Activated naive CD4-positive, alpha-beta T cell treated with anti-CD3 and anti-CD28 coated beads for 36 hours (primary cell): ENCODE measurements around the gene GOLGA8A. TPM values are rescaled to one million over a fixed set of nuclear protein-coding genes. Genes with fewer than 3 reads are reported as not detected.

Experiments
- CTCF ChIA-PET: fragments of 350-600 bp; sonication (Branson Sonifier 250); formaldehyde crosslinking; loops from one replicate; lab custom pipeline; 2021; ENCODE audit warnings: antibody characterized with exemption; lab: Charles Lee
- DNase-seq: peaks from one replicate; pipeline ENCODE4 v3.0.0-alpha.2; 2020
- H3K27ac Mint-ChIP-seq: one replicate; pipeline ENCODE4 v1.8.0; 2021; ENCODE audit warnings: mild to moderate bottlenecking, mixed read lengths
- H3K27me3 Mint-ChIP-seq: one replicate; pipeline ENCODE4 v1.8.0; 2021; ENCODE audit warnings: low read depth, mixed read lengths
- H3K36me3 Mint-ChIP-seq: one replicate; pipeline ENCODE4 v1.8.0; 2021; ENCODE audit warnings: low read depth, mixed read lengths
- H3K4me1 Mint-ChIP-seq: one replicate; pipeline ENCODE4 v1.8.0; 2021; ENCODE audit warnings: low read depth, mixed read lengths
- H3K4me3 Mint-ChIP-seq: one replicate; pipeline ENCODE4 v1.8.0; 2021; ENCODE audit warnings: mild to moderate bottlenecking, moderate library complexity, mixed read lengths
- H3K9me3 Mint-ChIP-seq: one replicate; pipeline ENCODE4 v1.8.0; 2021; ENCODE audit warnings: mixed read lengths
- intact Hi-C: fragments of 100-400 bp; cut with micrococcal nuclease; formaldehyde crosslinking; loops from one replicate; pipeline ENCODE4 v1.15.1; 2023
- total RNA-seq, 2 experiments: library from RNA; stranded (reverse); gene quantifications; one replicate each; pipeline ENCODE4 v1.2.3, GENCODE V29; 2021

The GOLGA8A gene, protein sequence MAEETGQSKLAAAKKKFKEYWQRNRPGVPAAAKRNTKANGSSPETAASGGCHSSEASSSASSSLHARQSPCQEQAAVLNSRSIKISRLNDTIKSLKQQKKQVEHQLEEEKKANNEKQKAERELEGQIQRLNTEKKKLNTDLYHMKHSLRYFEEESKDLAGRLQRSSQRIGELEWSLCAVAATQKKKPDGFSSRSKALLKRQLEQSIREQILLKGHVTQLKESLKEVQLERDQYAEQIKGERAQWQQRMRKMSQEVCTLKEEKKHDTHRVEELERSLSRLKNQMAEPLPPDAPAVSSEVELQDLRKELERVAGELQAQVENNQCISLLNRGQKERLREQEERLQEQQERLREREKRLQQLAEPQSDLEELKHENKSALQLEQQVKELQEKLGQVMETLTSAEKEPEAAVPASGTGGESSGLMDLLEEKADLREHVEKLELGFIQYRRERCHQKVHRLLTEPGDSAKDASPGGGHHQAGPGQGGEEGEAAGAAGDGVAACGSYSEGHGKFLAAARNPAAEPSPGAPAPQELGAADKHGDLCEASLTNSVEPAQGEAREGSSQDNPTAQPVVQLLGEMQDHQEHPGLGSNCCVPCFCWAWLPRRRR
- total RNA-seq: 10 to 100 TPM; 38.7 to 44.5 TPM

DNA sequence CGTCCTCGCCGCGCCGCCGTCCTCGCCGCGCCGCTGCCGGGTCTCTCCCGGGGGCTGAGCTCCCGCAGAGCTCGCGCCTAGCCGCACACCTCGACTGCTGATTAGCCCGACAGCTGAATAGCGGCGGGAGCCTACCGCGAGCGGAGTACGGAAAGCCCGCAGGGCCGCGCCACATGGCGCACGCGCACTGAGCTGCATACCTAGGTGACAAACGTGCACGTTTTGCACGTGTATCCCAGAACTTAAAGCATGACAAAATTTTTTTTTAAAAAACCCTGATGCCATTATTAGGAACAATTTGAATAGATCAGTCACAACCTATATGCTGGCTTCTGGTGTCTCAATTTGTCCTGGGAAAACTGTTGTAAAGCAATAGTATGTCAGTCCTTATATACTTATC is at the start of gene GOLGA8A:
TSS of gene GOLGA8A (minus strand) at position 122 of the 400 bp plus-strand sequence. CDS start 48,117 bp downstream, outside the sequence.
- no peaks in the 10 kb centered on the region for H3K36me3 Mint-ChIP-seq
- intact Hi-C loops: no loop called here
- peak within 1 kb of the TSS; percentile 65 for H3K27ac Mint-ChIP-seq
- H3K9me3 Mint-ChIP-seq: no peaks in the 10 kb centered on the region
- H3K27me3 Mint-ChIP-seq: peaks cover 4% of the 10 kb centered on the region
- peak within 1 kb of the TSS; percentile 80 for H3K4me3 Mint-ChIP-seq
- peak; percentile 58 for DNase-seq
- H3K4me1 Mint-ChIP-seq: peaks cover 2% of the 10 kb centered on the region
- CTCF ChIA-PET: interaction anchor here (0.6 kb wide), 1 partner anchor 10 kb away, joined by 3 read pairs; no protein-coding TSS in a partner anchor

DNA sequence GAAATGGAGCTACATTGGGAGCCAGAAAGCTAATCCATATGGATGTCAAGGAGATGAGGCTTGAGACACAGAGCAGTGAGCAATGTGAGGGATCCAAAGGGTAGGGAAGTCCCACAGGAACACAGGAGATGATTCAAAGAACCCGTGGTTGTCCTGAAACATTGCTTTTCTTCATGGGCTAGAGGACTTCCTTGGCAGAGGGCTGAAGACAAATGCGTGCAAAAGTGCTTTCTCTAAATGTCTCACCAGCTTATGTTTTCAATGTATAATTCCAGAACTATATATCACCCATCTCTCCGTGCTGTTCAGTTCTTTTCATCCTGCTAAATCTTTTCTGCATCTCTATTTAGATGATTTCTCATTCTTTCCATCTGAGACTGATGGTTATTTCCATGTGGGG is 46.0 kb upstream of the GOLGA8A start:
- Mint-ChIP-seq H3K9me3 (no peaks in the 10 kb centered on the region), H3K4me3 (no peak overlapping the region), H3K27ac (no peak overlapping the region), H3K27me3 (peaks cover 23% of the 10 kb centered on the region), H3K4me1 (no peaks in the 10 kb centered on the region), H3K36me3 (no peaks in the 10 kb centered on the region)
- intact Hi-C loops: no loop called here
- CTCF ChIA-PET: no interaction called here
- DNase-seq: peak; percentile 5

DNA sequence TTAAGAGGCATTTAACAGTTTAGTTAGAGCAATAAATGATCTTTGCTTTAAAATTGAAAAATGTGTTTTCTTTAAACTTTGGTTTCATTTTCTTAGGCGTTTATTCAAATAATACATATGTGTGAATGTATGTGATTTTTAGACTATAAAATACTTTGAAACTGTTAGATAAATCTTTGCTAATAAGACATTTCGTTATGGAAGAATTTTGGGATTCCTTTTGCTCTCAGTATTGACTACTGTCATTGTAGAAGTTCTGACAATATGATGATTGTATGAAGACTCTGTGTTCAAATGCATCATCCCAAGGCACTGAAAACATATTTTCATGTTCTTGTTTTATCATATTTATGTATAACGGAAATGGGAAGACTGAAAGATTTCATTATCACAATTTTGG is 43.8 kb upstream of the GOLGA8A start:
- CTCF ChIA-PET: no interaction called here
- peaks cover 18% of the 10 kb centered on the region for H3K27me3 Mint-ChIP-seq
- H3K27ac Mint-ChIP-seq: no peak overlapping the region
- H3K9me3 Mint-ChIP-seq: no peaks in the 10 kb centered on the region
- no peaks in the 10 kb centered on the region for H3K36me3 Mint-ChIP-seq
- no peaks in the 10 kb centered on the region for H3K4me1 Mint-ChIP-seq
- H3K4me3 Mint-ChIP-seq: no peak overlapping the region
- intact Hi-C loops: no loop called here
- DNase-seq: no peak

DNA sequence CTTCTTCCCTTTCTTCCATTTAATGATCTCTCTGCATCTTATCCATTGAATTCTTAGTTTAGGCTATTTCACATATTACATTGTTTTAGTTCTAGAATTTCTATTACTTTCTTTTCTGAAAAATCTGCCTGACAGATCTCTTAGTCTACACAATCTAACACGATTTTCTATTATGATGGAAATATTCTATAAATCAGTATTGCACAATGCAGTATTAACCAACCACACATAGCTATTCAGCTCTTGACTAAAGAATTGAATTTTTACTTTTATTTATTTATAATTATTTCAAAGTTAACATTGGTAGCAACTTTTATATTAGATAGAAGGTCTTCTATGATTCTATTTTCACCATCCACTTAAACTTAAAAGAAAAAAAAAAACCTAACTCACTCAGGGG is 36.2 kb upstream of the GOLGA8A start:
- CTCF ChIA-PET: no interaction called here
- Mint-ChIP-seq H3K4me1 (no peaks in the 10 kb centered on the region), H3K36me3 (no peaks in the 10 kb centered on the region), H3K27me3 (peaks cover 10% of the 10 kb centered on the region), H3K27ac (no peak overlapping the region), H3K9me3 (no peaks in the 10 kb centered on the region), H3K4me3 (no peak overlapping the region)
- intact Hi-C loops: no loop called here
- DNase-seq: no peak

DNA sequence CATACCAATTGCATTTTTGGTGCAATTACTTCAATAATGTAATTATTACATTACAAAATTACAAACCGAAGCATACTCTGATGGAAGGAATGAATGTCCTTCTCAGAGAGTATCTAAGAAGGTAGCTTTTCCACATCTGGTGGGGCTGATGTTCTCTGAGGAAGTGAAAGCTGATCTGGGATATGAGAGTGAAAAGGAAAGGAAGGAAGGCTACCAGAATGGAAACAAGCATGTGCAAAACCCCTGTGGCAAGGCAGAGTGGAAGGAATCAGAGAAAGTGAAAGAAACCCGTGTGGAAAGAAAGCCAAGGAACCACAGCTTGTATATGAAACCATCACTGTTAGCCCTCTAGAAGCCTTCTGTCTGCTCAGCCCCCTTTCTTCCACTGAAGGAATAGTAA is 35.3 kb upstream of the GOLGA8A start:
- H3K9me3 Mint-ChIP-seq: no peaks in the 10 kb centered on the region
- no peaks in the 10 kb centered on the region for H3K36me3 Mint-ChIP-seq
- no peak overlapping the region for H3K27ac Mint-ChIP-seq
- CTCF ChIA-PET: no interaction called here
- H3K4me1 Mint-ChIP-seq: no peaks in the 10 kb centered on the region
- H3K27me3 Mint-ChIP-seq: peaks cover 10% of the 10 kb centered on the region
- no peak for DNase-seq
- H3K4me3 Mint-ChIP-seq: no peak overlapping the region
- intact Hi-C loops: no loop called here

DNA sequence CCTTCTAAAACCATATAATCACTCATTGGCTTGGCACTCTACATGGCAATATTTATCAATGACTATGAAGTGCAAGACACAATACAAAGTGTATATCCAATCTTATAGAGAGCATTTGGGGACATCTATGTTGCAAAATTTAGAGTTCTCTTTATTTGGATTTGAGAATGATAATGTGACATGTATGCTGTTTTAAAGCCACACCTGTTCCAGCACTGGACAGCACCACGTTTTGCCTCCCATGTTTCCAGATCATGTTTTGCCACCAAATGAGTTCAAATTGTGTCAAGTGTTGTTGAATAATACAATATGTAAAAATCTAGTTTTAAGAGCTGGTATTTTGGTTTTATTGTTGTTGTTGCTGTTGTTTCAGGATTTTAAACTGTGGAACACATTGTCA is 33.3 kb upstream of the GOLGA8A start:
- Mint-ChIP-seq H3K4me3 (no peak overlapping the region), H3K27me3 (peaks cover 10% of the 10 kb centered on the region), H3K9me3 (no peaks in the 10 kb centered on the region), H3K27ac (no peak overlapping the region), H3K4me1 (no peaks in the 10 kb centered on the region), H3K36me3 (no peaks in the 10 kb centered on the region)
- CTCF ChIA-PET: no interaction called here
- DNase-seq: no peak
- intact Hi-C loops: no loop called here

DNA sequence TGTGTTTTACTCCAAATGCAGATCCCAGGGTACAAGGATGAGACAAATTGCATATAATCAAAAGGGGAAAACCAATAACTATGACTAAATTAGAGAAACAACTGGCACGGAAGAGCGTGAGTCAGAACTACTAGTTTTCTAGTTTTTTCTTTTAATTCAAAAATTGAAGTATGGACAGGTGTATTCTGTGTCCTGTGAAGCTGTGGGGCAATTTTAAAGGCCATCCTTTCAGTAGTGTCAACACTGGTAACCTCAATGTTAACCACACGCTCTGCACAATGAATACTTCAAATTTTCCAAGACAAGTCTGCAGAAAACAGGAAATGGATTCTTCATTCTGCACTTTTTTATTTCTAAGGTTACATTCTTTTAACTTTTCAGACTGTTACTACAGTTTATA is 32.5 kb upstream of the GOLGA8A start:
- DNase-seq: no peak
- H3K27ac Mint-ChIP-seq: no peak overlapping the region
- intact Hi-C loops: no loop called here
- no peaks in the 10 kb centered on the region for H3K36me3 Mint-ChIP-seq
- H3K9me3 Mint-ChIP-seq: no peaks in the 10 kb centered on the region
- CTCF ChIA-PET: no interaction called here
- no peaks in the 10 kb centered on the region for H3K4me1 Mint-ChIP-seq
- peaks cover 4% of the 10 kb centered on the region for H3K27me3 Mint-ChIP-seq
- H3K4me3 Mint-ChIP-seq: no peak overlapping the region

DNA sequence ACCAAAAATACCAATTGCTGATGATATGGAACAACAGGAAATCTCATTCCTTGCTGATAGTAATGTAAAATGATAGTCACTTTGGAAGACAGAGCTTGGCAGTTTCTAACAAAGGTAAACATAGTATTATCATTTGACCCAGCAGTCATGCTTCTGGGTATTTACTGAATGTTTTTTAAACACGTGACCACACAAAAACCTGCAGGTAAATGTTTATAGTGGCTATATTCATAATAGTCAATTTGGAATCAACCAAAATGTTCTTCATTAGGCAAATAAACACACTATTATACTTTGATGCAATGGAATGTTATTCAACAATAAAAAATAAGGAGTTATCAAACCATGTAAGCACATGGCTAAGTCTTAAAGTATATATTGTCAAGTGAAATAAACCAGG is 24.1 kb upstream of the GOLGA8A start:
- Mint-ChIP-seq H3K4me1 (no peaks in the 10 kb centered on the region), H3K27ac (no peak overlapping the region), H3K27me3 (peaks cover 7% of the 10 kb centered on the region), H3K4me3 (no peak overlapping the region), H3K9me3 (no peaks in the 10 kb centered on the region), H3K36me3 (no peaks in the 10 kb centered on the region)
- CTCF ChIA-PET: no interaction called here
- DNase-seq: no peak
- intact Hi-C loops: no loop called here

DNA sequence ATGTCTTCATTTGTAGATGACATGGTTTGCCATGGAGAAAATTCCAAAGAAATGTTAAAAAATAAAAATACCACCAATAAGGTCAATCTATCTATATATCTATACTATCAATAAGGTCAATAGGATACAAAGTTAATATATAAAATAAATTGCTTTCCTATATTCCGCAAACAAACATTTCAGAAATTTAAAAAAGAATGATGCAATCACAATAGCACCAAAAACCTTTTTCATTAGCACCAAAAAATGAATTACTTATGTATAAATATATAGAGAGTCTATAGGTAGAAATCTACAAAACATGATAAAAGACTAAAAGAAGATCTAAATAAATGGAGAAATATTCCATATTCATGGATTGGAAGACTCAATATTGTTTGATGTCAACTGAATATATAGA is 22.8 kb upstream of the GOLGA8A start:
- Mint-ChIP-seq H3K9me3 (no peaks in the 10 kb centered on the region), H3K27me3 (peaks cover 7% of the 10 kb centered on the region), H3K4me1 (no peaks in the 10 kb centered on the region), H3K4me3 (no peak overlapping the region), H3K27ac (no peak overlapping the region), H3K36me3 (no peaks in the 10 kb centered on the region)
- intact Hi-C loops: no loop called here
- CTCF ChIA-PET: no interaction called here
- no peak for DNase-seq

DNA sequence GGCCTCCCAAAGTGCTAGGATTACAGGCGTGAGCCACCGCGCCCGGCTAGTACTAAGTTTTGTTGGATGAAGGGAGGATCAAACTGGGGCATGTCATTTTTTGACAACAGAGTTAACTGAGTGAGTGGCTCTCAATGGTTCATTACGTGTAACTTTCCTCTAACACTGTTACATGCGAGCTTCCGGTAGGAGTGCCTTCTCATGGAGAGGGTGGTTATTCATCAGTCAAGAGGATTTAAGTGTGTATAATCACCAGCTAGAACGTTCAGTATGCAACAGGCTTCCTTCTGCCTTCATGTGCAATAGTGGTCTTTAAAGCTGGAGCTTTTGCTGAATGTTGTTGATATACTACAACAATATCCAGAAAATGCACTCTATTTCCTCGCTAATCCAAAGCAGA is 19.1 kb upstream of the GOLGA8A start:
- Mint-ChIP-seq H3K4me1 (no peaks in the 10 kb centered on the region), H3K4me3 (no peak overlapping the region), H3K36me3 (no peaks in the 10 kb centered on the region), H3K27me3 (peaks cover 7% of the 10 kb centered on the region), H3K9me3 (no peaks in the 10 kb centered on the region), H3K27ac (no peak overlapping the region)
- CTCF ChIA-PET: no interaction called here
- intact Hi-C loops: no loop called here
- DNase-seq: no peak

DNA sequence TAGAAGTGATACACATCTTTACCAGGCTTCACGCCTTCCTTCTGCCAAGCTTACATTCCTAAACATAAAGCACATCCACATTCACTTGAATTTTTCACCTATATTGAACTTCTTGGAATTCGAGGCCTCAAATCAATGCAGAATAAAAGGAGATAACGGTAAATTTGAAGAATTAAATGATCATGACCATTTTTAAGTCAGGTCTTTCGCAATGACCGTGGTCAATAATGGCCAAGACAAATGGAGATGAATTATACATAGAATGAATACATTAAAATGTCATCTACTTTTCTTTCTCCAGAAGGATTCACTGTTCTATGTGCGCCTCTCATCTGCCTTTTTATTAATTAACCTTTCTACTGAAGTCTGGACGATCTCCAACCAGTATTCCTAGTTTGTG is 5.3 kb upstream of the GOLGA8A start:
- H3K27ac Mint-ChIP-seq: no peak overlapping the region
- H3K9me3 Mint-ChIP-seq: no peaks in the 10 kb centered on the region
- CTCF ChIA-PET: no interaction called here
- H3K27me3 Mint-ChIP-seq: peaks cover 5% of the 10 kb centered on the region
- no peak overlapping the region for H3K4me3 Mint-ChIP-seq
- DNase-seq: no peak
- H3K4me1 Mint-ChIP-seq: no peaks in the 10 kb centered on the region
- intact Hi-C loops: no loop called here
- H3K36me3 Mint-ChIP-seq: no peaks in the 10 kb centered on the region

DNA sequence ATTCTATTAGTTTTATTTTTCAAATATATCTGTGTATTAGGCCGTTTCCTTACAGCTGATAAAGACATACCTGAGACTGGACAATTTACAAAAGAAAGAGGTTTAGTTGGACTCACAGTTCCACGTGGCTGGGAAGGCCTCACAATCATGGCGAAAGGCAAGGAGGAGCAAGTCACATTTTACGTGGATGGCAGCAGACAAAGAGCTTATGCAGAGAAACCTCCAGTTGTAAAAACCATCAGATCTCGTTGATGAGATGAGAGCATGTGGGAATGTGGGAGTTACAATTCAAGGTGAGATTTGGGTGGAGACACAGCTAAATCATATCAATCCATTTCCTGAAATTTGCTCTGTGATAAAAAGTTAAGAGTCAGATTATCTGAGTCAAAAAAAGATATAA is 2.3 kb upstream of the GOLGA8A start:
- peaks cover 6% of the 10 kb centered on the region for H3K27me3 Mint-ChIP-seq
- no peak for DNase-seq
- no peak overlapping the region for H3K27ac Mint-ChIP-seq
- intact Hi-C loops: no loop called here
- CTCF ChIA-PET: no interaction called here
- no peak overlapping the region for H3K4me3 Mint-ChIP-seq
- H3K9me3 Mint-ChIP-seq: no peaks in the 10 kb centered on the region
- H3K36me3 Mint-ChIP-seq: no peaks in the 10 kb centered on the region
- H3K4me1 Mint-ChIP-seq: peaks cover 2% of the 10 kb centered on the region

DNA sequence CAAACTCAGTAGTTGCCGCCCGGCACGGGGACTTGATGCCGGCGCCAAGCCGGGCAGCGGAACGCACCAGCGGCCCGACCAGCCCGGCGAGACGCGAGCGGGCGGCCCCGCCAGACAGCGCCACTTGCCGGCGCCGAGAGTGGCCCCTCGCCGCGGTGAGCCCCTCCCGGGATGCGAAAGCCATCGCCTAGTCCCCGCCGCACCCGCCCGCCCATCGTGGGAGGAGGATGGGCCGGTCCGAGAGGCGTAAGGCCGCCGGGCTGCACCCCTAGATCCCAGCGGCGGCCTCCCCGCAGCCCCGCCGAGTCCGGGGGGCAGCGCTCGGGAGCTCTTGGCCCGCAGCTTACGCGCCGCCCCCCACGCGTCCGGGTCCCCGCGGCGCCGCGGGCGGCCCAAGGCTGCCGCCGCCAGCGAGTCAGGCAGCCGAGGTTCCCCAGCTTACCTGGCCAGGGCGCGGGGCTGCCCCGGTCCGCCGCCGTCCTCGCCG is 609 bp downstream of the GOLGA8A start:
- peaks cover 4% of the 10 kb centered on the region for H3K27me3 Mint-ChIP-seq
- no peaks in the 10 kb centered on the region for H3K9me3 Mint-ChIP-seq
- DNase-seq: peak; percentile 36
- CTCF ChIA-PET: no interaction called here
- peaks cover 2% of the 10 kb centered on the region for H3K4me1 Mint-ChIP-seq
- peak overlapping the region; percentile 64 for H3K4me3 Mint-ChIP-seq
- intact Hi-C loops: no loop called here
- no peaks in the 10 kb centered on the region for H3K36me3 Mint-ChIP-seq
- no peak overlapping the region for H3K27ac Mint-ChIP-seq
